NT2/D1 (cell line): ENCODE measurements around the gene UGT8.

Source experiments
- SUZ12 ChIP-seq: IDR thresholded peaks from 2 replicates; pipeline ENCODE4 v1.6.1; 2011; ENCODE audit not compliant: insufficient read length, insufficient read depth; ENCODE audit errors: extremely low read depth
- YY1 ChIP-seq: IDR thresholded peaks from 2 replicates; pipeline ENCODE4 v1.6.1; 2011; ENCODE audit not compliant: insufficient read length, insufficient read depth
- ZNF274 ChIP-seq: IDR thresholded peaks from 2 replicates; pipeline ENCODE4 v1.6.1; 2011; ENCODE audit warnings: mild to moderate bottlenecking, low read depth, low read length

DNA sequence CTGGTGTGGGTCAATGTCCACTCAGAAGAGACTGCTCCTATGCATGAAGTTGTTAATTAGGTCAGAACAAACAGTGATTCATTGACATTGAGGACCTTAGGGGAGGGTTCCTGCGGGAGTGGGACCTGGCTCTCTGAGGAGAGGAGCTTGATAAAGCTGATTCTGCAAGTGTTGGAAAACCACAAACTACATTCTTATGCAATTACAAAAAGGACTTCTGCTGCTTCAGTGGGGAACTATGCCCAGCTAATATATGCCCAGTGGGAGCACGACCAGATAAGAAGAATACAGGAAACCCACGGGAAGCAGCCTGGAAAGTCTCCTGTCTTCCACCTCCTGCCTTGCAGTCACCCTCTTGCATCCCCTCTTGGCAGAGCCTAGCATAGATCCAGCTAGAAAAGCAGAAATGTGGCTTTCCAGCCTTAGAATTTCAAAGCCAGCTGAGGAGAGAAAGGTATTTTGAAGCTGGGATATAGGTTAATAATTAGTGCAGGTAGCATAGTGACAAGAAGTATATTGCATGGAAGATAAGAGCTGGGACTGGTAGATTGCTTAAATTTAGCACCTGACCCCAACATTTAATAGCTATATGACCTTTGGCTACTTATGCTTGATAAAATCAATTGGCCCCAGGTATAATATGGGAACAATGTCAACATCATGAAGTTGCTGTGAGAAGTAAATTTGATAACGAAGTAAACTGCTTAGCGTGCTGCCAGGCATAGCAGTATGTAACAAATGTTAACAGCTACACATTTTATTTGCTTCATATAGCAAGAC, 34.9 kb upstream of the UGT8 start:
- TF ChIP-seq SUZ12 (no peak), ZNF274 (no peak), YY1 (no peak)
